GM23248 (cell line): ENCODE measurements around the gene CEP57.

Source experiments
- EZH2 ChIP-seq: fragments of 200-600 bp; sonication (generic); IDR thresholded peaks from 2 replicates; pipeline ENCODE4 v1.6.1; 2018; ENCODE audit warnings: antibody characterized with exemption, mild to moderate bottlenecking; ENCODE audit not compliant: insufficient read depth, poor library complexity, severe bottlenecking
- EZH2phosphoT487 ChIP-seq: fragments of 200-600 bp; sonication (generic); IDR thresholded peaks from 2 replicates; pipeline ENCODE4 v1.6.1; 2018; ENCODE audit warnings: antibody characterized with exemption, moderate library complexity, mild to moderate bottlenecking, low read depth; ENCODE audit not compliant: insufficient read depth

DNA sequence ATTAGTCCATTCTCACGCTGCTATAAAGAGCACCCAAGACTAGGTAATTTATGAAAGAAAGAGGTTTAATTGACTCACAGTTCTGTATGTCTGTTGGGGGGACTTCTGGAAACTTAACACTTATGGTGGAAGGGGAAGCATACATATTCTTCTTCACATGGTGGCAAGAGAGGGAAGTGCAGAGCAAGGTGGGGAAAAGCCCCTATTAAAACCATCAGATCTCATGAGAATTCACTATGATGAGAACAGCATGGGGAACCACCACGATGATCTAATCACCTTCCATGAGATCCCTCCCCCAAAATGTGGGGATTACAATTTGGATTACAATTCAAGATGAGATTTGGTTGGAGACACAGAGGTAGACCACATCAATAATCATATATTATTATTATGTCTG lies 25.7 kb downstream of the CEP57 start:
- no peak for TF ChIP-seq EZH2
- TF ChIP-seq EZH2phosphoT487 = no peak
